ENCODE results near the gene CARD11. TPM values are rescaled to one million over a fixed set of nuclear protein-coding genes. Genes with fewer than 3 reads are reported as not detected.

The CARD11 gene
- total RNA-seq, 1 donor from 2014 or later = 5.8 TPM

DNA sequence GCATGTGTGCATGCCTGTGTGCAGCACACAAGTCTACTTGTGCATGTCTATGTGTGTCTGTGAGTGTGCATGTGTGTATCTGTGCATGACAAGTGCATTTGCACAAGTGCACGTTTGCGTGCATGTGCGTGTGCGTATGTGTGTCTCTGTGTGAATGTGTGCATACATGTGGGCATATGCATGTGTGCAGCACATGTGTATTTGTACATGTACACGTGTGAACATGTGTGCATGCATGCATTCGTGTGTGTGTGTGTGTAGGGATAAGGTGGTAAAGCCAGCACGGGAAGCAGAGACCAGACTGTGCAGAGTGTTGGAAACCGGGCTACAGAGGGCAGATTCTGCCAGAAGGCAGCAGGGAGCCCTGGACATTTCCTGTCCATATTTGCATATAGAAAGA, 163.6 kb downstream of the CARD11 start:
- ATAC-seq (no peak), DNase-seq (no peak)
- TF ChIP-seq, protein P1, sequence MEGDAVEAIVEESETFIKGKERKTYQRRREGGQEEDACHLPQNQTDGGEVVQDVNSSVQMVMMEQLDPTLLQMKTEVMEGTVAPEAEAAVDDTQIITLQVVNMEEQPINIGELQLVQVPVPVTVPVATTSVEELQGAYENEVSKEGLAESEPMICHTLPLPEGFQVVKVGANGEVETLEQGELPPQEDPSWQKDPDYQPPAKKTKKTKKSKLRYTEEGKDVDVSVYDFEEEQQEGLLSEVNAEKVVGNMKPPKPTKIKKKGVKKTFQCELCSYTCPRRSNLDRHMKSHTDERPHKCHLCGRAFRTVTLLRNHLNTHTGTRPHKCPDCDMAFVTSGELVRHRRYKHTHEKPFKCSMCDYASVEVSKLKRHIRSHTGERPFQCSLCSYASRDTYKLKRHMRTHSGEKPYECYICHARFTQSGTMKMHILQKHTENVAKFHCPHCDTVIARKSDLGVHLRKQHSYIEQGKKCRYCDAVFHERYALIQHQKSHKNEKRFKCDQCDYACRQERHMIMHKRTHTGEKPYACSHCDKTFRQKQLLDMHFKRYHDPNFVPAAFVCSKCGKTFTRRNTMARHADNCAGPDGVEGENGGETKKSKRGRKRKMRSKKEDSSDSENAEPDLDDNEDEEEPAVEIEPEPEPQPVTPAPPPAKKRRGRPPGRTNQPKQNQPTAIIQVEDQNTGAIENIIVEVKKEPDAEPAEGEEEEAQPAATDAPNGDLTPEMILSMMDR (IDR thresholded peaks at IDR 0.05) = no peak
- H3K9me3 ChIP-seq = no peaks in the 10 kb centered on the region
- H3K27me3 ChIP-seq = no peaks in the 10 kb centered on the region
- H3K4me1 ChIP-seq = no peaks in the 10 kb centered on the region
- no peak overlapping the region for H3K4me3 ChIP-seq
- no peak overlapping the region for H3K27ac ChIP-seq
- intact Hi-C loops (cut with DNase I) = loop anchor here (10.0 kb wide), 1 partner anchor 275 kb away; no protein-coding TSS in a partner anchor
- no peaks in the 10 kb centered on the region for H3K36me3 ChIP-seq

DNA sequence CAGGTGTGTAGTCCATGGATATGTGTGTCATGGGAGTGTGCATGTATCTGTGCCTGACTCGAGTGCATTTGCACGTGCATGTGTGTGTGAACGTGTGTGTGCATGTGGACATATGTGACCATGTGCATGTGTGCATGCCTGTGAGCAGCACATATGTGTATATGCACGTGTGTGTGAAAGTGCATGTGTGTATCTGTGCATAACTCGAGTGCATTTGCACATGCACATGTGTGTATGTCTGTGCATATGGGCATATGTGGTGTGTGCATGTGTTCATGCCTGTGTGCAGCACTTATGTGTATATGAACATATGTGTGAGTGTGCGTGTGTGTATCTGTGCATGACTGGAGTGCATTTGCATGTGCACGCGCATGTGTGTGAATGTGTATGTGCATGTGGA, 164.3 kb downstream of the CARD11 start:
- no peak for ATAC-seq
- intact Hi-C loops (cut with DNase I) = no loop called here

GRCh38 chr7:2878306-2878705, 165.4 kb downstream of the CARD11 start:
- H3K36me3 ChIP-seq = no peaks in the 10 kb centered on the region
- no peaks in the 10 kb centered on the region for H3K27me3 ChIP-seq
- no peaks in the 10 kb centered on the region for H3K4me1 ChIP-seq
- H3K27ac ChIP-seq = no peak overlapping the region
- H3K9me3 ChIP-seq = no peaks in the 10 kb centered on the region
- DNase-seq (no peak), ATAC-seq (no peak)
- intact Hi-C loops (cut with DNase I) = no loop called here
- no peak overlapping the region for H3K4me3 ChIP-seq
- TF ChIP-seq, protein P1 (IDR thresholded peaks at IDR 0.05) = no peak

More for the DNA sequence above, 164.3 kb downstream of the CARD11 start:
- TF ChIP-seq, protein P1 (IDR thresholded peaks at IDR 0.05) = no peak
- no peak overlapping the region for H3K27ac ChIP-seq
- H3K36me3 ChIP-seq = no peaks in the 10 kb centered on the region
- no peaks in the 10 kb centered on the region for H3K27me3 ChIP-seq
- no peak for DNase-seq
- H3K9me3 ChIP-seq = no peaks in the 10 kb centered on the region
- H3K4me3 ChIP-seq = no peak overlapping the region
- no peaks in the 10 kb centered on the region for H3K4me1 ChIP-seq

- TF ChIP-seq, protein P1 (IDR thresholded peaks at IDR 0.05) = no peak
These were observed 167.5 kb downstream of the CARD11 start for GRCh38 chr7:2876031-2876731.

GRCh38 chr7:2873686-2874551, 169.7 kb downstream of the CARD11 start:
- ATAC-seq (no peak), DNase-seq (no peak)
- H3K27me3 ChIP-seq = no peaks in the 10 kb centered on the region
- TF ChIP-seq, protein P1 (IDR thresholded peaks at IDR 0.05) = no peak
- peaks cover 9% of the 10 kb centered on the region for H3K4me1 ChIP-seq
- H3K27ac ChIP-seq = no peak overlapping the region
- H3K4me3 ChIP-seq = no peak overlapping the region
- H3K9me3 ChIP-seq = no peaks in the 10 kb centered on the region
- no peaks in the 10 kb centered on the region for H3K36me3 ChIP-seq
- intact Hi-C loops (cut with DNase I) = no loop called here

More at GRCh38 chr7:2876031-2876731, 167.5 kb downstream of the CARD11 start:
- no peak overlapping the region for H3K27ac ChIP-seq
- no peaks in the 10 kb centered on the region for H3K27me3 ChIP-seq
- no peaks in the 10 kb centered on the region for H3K36me3 ChIP-seq
- H3K4me3 ChIP-seq = no peak overlapping the region
- no peak for ATAC-seq
- no peak for DNase-seq
- no peaks in the 10 kb centered on the region for H3K4me1 ChIP-seq
- intact Hi-C loops (cut with DNase I) = no loop called here
- no peaks in the 10 kb centered on the region for H3K9me3 ChIP-seq

Measured in upper lobe of right lung (tissue), 1 donor.